ENCODE results near the gene RABGAP1.

The RABGAP1 gene

GRCh38 chr9:123087359-123087888 lies 146.6 kb downstream of the RABGAP1 start:
- DNase-seq (ENCODE audit: low read depth) = no peak

DNA sequence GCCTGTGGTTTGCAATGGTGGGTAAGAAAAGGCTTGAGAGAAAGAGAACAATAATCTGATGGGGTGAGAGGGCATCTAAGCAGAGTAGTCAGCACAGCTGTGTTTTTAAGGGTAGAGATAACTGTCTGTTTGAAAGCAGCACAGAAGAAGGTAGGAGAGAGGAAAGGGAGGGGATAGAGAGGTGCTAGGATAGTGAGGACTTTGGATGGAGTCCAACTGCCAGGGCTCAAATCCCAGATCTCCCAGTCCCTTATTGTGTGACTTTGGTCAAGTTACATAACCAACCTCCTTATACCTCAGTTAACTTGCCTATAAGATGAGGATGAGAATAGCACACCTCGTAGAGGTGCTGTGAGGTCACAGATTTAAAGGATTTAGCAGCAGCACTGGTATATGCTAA lies 148.2 kb downstream of the RABGAP1 start:
- DNase-seq (ENCODE audit: low read depth) = no peak

- DNase-seq (ENCODE audit: low read depth) = no peak
Measured at GRCh38 chr9:123089790-123090189, 149.0 kb downstream of the RABGAP1 start.

GRCh38 chr9:123090198-123090896 lies 149.5 kb downstream of the RABGAP1 start:
- no peak for DNase-seq (ENCODE audit: low read depth)

- no peak for DNase-seq (ENCODE audit: low read depth)
Measured at GRCh38 chr9:123090956-123091355, 150.1 kb downstream of the RABGAP1 start.

DNA sequence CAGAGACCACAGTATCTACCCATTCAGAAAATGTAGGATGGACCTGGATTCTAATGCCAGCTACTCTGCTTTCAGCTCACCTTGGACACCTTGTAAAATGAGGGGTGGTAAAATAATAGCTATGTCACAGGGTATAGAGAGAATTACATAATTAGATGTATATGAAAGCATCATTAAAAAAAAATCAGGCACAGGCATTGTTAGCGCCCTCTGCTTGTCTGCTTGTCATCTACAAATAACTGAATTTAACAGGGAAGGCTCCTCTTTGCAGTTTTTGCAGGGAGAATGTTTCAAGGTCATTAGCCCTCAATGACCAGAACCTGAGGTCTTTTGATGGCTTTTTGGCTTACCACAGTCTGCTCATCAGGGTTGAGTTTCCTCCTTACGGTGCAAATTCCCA lies 150.6 kb downstream of the RABGAP1 start:
- DNase-seq (ENCODE audit: low read depth) = no peak

DNA sequence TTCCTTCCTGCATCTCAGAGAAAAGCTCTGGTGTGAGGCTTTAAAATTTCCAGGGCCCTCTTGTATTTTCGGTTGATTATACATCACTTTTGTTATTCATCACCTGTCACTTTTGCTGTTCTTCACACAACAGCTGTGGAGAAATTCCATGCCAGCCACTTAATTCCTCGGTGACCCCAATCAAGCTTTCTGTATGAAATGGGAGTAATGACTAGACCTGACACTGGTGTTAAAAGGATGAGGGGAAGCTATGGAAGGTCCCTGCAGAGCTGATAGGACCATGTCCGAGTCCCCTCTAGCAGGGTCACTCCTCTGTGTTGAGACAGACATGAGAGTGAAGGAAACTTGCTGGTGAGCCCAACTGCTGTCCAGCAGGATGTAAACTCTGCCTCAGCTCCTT lies 152.3 kb downstream of the RABGAP1 start:
- DNase-seq (ENCODE audit: low read depth) = no peak

DNA sequence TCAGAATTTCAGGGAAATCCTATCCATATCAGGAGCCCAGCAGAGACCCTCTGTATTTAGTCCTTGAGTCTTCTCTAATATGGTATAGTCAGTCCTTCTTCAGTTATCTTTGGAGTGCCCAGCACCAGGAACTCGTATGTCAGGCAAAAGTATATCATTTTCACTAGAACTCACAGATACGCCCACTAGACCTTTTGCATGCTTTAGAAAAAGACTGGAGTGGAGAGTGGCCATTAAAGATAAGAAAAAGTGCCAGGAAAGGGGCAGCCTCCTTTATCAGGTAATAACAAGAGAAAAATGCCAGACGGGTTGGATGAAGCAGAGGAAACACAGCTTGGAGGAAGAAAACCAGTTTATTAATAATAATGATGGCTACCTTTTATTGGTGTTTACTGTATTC lies 156.2 kb downstream of the RABGAP1 start:
- no peak for DNase-seq (ENCODE audit: low read depth)

- no peak for DNase-seq (ENCODE audit: low read depth)
Measured at GRCh38 chr9:123097430-123098095, 156.7 kb downstream of the RABGAP1 start.

DNA sequence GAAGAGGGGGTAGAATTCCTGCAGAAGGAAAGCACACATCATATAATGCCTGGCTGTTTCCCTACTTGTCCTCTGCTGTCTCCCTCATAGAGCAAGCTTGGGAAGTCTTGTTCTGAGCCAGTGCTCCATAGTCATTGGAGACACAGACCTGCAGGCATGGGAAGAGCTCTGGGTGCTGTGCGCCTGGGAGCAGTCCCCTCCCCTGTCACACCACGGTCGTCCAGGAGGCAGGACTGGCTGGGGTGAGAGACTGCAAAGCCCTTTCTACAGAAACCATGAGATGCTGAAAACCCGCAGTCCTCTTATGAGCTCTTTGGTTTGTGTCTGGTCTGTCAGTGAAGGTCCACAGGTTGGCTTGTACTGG lies 157.3 kb downstream of the RABGAP1 start:
- DNase-seq (ENCODE audit: low read depth) = no peak

DNA sequence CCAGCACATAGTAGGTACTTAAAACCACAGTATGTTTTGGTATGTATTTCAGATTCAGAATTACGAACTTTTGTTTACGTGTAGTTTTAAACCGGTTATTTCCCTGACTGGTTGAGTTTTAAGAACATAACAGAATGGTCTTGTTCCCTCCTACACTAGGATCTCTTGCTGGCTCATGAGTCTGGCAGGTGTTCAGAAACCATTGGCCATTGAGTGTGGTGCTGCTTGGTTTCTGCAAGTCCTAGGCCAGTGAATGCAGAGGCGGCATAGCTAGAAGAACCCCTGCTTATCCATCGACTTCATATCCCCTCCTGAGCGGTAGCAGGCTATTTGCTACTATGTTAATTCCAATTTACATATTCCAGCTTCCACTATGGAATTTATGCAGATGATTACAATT lies 158.2 kb downstream of the RABGAP1 start:
- DNase-seq (ENCODE audit: low read depth) = no peak

GRCh38 chr9:123099548-123099947 lies 158.7 kb downstream of the RABGAP1 start:
- DNase-seq (ENCODE audit: low read depth) = no peak

- DNase-seq (ENCODE audit: low read depth) = no peak
Measured at GRCh38 chr9:123102375-123103113, 161.7 kb downstream of the RABGAP1 start.

- DNase-seq (ENCODE audit: low read depth) = no peak
Measured at GRCh38 chr9:123104807-123105206, 164.0 kb downstream of the RABGAP1 start.

DNA sequence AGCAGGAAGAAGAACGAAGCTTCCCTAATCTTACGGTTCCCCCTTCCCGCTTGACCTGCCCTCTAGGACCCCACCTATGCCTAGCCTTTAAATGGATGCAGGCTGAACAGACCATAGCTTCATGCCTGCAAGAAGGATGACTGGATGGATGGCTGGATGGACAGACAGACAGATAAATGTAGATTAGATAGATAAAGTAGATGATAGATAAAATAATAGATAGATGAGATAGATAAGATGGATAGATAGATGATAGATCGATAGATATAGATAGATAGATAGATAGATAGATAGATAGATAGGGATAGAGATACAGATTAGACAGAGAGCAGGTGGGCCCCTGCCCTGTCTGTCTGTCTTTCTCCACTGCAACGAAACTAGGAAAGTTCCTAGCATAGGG lies 164.7 kb downstream of the RABGAP1 start:
- no peak for DNase-seq (ENCODE audit: low read depth)

DNA sequence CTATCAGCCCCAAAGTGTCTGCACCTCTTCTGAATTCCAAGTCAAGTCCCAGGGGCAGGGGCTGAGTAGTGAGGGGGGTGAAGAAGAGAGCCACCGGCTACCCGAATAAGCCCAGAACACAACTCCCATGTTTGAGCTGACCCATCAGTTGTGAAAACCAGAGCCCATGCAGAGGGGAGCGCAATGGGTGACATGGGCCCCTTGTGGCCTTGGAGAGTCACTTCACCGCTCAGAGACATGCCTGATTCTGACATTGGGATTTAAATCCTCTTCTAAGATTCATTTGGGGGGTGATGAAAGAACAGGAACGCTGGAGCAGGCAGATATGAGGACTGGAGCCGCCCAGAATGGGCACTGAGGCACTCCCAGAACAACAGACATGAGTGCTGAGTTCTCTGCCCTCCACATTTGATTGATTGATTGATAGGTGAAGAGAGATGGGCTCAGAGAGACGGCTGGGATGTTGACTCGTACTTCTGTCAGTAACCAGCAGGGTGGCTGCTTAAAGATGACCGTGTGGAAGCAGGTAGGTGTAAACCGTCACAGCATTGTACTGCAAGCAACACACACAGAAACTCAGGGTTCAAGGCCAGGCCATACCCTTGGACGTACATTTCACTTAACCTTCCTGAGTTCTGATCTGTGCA lies 166.9 kb downstream of the RABGAP1 start:
- no peak for DNase-seq (ENCODE audit: low read depth)

DNA sequence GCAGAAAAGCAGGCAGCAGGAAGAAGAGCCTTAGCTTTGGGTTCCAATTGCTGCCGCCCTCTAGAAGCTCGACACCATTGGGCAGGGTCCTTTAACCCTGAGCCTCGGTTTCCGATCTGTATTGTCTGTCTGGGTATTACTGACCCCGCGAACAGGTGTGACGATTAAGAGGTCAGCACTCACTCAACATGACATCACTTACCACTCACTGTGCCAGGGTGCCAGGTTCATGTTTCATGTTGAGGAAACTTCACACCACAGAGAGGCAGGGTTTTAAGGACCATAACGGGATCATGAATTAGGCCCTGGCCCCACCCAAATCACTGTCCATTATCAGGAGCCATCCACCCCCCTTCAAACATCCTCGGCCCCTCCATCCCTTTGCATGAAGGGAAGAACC lies 168.2 kb downstream of the RABGAP1 start:
- DNase-seq (ENCODE audit: low read depth) = no peak

DNA sequence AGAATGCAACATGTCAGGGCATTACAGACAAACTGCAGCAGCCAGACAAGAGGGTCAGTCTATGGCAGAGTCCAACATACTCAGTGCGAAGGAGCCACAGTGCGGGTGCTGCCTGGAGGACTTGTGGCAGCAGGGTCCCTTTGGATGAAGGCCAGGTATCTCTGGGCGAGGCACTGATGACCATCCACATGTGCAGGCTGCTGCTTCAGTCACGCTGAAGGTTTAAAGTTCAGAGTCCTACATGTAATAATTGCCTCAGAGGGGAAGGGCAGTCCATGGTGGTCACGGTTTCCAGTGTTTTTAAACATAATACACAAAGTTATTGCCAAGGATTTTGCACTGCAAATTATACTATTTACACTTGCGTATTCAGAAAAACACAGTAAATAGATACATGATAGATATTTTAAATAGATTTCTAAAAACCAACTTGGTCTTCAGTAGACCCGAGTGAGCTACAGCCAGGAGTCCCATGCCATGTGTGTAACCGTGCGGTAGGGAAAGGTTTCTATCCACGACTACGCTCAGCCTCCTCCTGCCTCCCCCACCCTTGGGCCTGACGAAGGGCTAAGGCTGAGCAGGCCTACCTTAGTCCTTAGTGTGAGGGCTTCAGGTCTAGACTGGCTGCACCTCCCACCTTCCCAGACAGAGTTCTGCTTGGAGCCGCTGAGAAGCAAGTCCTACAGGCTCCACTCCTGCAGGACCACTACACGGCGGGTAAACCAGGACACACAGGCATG lies 168.9 kb downstream of the RABGAP1 start:
- DNase-seq (ENCODE audit: low read depth) = no peak

DNA sequence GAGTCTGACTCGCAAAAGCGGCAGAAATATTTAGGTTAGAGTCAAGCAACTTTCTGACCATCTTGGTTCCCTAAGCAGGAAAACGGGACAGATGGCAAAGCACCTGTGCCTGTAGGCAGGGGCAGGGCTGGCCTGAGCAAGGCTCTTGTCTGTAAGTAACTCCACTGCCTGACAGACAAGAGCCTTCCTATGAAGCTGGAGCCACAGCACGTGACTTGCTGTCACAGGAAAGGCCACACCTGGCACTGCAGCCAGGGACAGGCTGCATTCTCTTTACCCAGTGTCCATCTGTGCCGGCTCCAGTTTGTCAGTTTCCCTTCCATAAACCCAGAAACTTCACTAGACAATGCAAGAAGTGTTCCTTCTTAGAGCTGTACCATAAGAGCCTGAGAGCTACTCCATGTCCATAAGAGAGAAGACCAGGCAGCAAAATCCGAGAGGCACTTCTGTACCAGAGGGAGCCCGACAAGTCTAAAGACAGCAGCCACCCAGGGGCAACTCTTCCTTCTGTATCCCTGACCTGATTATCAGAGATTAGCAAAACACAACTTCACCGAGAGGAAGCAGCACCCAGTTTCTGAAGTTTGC lies 170.7 kb downstream of the RABGAP1 start:
- no peak for DNase-seq (ENCODE audit: low read depth)

DNA sequence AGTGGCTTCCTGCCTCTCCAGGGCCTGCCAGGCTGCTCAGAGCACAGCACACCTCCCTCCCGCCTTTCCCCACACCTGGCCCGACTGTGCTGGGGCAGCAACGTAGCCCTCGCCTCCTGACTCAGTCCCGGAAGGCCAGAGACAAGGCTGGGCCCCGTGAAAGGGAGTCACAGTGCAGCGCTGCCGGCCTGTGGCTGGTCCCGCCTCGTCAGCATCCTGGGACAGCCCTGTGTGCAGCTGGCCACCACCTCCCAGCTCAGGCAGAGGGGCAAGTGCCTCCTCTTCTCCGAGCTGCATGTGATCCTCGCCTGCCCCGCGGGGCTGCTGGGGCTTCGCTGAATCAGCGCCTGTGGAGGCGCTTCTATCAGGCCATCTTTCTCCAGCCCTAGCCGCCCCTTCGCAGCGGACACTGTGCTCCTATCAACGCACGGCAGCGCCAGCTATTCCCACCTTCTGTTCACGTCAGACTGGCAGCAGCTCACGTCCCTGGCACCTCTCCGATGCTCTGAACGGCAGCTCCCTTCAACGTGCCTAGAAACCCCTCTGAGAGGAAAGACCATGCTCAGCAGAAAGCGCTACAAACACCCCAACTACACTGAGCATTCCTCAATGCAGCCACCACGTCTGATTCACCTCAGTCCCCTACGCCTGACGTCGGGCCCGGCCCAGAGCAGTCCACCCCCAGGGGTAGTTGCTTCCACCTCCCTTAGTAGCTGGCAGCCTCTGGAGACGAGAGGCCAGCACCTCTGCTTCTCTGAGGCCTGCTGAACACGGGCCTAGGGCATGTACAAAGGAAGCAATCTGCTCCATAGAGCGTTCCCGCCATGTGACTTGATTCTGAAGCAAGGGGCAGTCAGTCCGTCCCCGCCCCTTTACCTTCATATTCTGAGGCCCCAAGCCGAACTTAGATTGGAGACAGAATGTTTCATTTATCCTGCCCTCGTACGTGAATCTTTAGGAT lies 171.5 kb downstream of the RABGAP1 start:
- no peak for DNase-seq (ENCODE audit: low read depth)
